ENCODE data around the gene R3HDM4. TPM values are rescaled to one million over a fixed set of nuclear protein-coding genes. Genes with fewer than 3 reads are reported as not detected.

R3HDM4 gene
- total and polyA plus RNA-seq, 9 of the 15 experiments (the other 6 are each of a cell fraction or from before 2014, with no cell fraction given), result 3.2 to 154 (median 59.0) TPM

- TF ChIP-seq ESRRA (IDR thresholded peaks at IDR 0.05; ENCODE audit: borderline replicate concordance, low read depth), result peak; percentile 62; the same call in 1 of the 2 replicates
- TF ChIP-seq GABPB1 (CRISPR knock-in tag; IDR thresholded peaks at IDR 0.05), result peak; percentile 47
- TF ChIP-seq, protein P1, sequence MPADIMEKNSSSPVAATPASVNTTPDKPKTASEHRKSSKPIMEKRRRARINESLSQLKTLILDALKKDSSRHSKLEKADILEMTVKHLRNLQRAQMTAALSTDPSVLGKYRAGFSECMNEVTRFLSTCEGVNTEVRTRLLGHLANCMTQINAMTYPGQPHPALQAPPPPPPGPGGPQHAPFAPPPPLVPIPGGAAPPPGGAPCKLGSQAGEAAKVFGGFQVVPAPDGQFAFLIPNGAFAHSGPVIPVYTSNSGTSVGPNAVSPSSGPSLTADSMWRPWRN (IDR thresholded peaks at IDR 0.05; ENCODE audit: low read depth), result 0 out of 2 replicates have a peak, but pooled peaks have one; percentile 17
- TF ChIP-seq ZBTB7A (IDR thresholded peaks at IDR 0.05; ENCODE audit: borderline replicate concordance, control insufficient read depth, low read depth, low read length), result peak; percentile 72; the same call in 1 of the 2 replicates
- TF ChIP-seq SUPT5H (IDR thresholded peaks at IDR 0.05), result peak; percentile 41; the same call in 1 of the 2 replicates
- 0 out of 2 replicates have a peak, but pooled peaks have one; percentile 22 for TF ChIP-seq NR4A1 (CRISPR knock-in tag; IDR thresholded peaks at IDR 0.05)
- TF ChIP-seq NR4A1 (tag; IDR thresholded peaks at IDR 0.05), result no peak
- TF ChIP-seq, protein P2, sequence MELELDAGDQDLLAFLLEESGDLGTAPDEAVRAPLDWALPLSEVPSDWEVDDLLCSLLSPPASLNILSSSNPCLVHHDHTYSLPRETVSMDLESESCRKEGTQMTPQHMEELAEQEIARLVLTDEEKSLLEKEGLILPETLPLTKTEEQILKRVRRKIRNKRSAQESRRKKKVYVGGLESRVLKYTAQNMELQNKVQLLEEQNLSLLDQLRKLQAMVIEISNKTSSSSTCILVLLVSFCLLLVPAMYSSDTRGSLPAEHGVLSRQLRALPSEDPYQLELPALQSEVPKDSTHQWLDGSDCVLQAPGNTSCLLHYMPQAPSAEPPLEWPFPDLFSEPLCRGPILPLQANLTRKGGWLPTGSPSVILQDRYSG (tag; conservative IDR thresholded peaks at IDR 0.05; ENCODE audit: low read depth), result no peak
- peak; percentile 49 to 73; a peak in 3 of 4 replicates for TF ChIP-seq FOXK2 (conservative IDR thresholded peaks at IDR 0.05 in 1 of 2, IDR thresholded peaks at IDR 0.05 in 1 of 2; ENCODE audit: low read depth in 2 of 2)
- TF ChIP-seq ZNF263 (CRISPR knock-in tag; IDR thresholded peaks at IDR 0.05; ENCODE audit: borderline replicate concordance), result 0 out of 2 replicates have a peak, but pooled peaks have one; percentile 45
- no peak for TF ChIP-seq SAFB2 (IDR thresholded peaks at IDR 0.05; ENCODE audit: borderline replicate concordance, low read depth, low read length, severe bottlenecking)
- 0 out of 2 replicates have a peak, but pooled peaks have one; percentile 1 for TF ChIP-seq BHLHE40 (IDR thresholded peaks at IDR 0.05; ENCODE audit: low read length)
- TF ChIP-seq USF1 (CRISPR knock-in tag; IDR thresholded peaks at IDR 0.05), result peak; percentile 91
- TF ChIP-seq HDGF (IDR thresholded peaks at IDR 0.05), result peak; percentile 89; the same call in 1 of the 2 replicates
- TF ChIP-seq SAFB (IDR thresholded peaks at IDR 0.05; ENCODE audit: borderline replicate concordance, low read depth, low read length), result peak; percentile 50; the same call in 1 of the 2 replicates
- TF ChIP-seq, protein P3, sequence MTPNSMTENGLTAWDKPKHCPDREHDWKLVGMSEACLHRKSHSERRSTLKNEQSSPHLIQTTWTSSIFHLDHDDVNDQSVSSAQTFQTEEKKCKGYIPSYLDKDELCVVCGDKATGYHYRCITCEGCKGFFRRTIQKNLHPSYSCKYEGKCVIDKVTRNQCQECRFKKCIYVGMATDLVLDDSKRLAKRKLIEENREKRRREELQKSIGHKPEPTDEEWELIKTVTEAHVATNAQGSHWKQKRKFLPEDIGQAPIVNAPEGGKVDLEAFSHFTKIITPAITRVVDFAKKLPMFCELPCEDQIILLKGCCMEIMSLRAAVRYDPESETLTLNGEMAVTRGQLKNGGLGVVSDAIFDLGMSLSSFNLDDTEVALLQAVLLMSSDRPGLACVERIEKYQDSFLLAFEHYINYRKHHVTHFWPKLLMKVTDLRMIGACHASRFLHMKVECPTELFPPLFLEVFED (CRISPR knock-in tag; conservative IDR thresholded peaks at IDR 0.05), result peak; percentile 65; the same call in 1 of the 2 replicates
- TF ChIP-seq, protein P4, sequence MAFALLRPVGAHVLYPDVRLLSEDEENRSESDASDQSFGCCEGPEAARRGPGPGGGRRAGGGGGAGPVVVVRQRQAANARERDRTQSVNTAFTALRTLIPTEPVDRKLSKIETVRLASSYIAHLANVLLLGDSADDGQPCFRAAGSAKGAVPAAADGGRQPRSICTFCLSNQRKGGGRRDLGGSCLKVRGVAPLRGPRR (CRISPR knock-in tag; IDR thresholded peaks at IDR 0.05), result no peak
- peak; percentile 72; the same call in 1 of the 2 replicates for TF ChIP-seq ZBTB33 (CRISPR knock-in tag; IDR thresholded peaks at IDR 0.05)
- peak; percentile 24 to 42; a peak in 2 of 4 replicates for TF ChIP-seq NRF1 (conservative IDR thresholded peaks at IDR 0.05 in 1 of 2, IDR thresholded peaks at IDR 0.05 in 1 of 2)
- peak; percentile 31; the same call in 1 of the 2 replicates for TF ChIP-seq NCOA1 (IDR thresholded peaks at IDR 0.05; ENCODE audit: low read depth)
Observed at GRCh38 chr19:862581-863314, 50.3 kb downstream of the R3HDM4 start (continued).

Data from K562 (cell line).